SK-N-MC (cell line): ENCODE data around the gene STX2.
"Not testable (repeated sequence)": the region's sequence is repeated elsewhere in the genome, so short reads cannot be mapped to it uniquely, and the experiment has no call there.

Experiments used
- DNase-seq: peaks from one replicate; pipeline ENCODE4 v3.0.0-alpha.2; 2011; ENCODE audit warnings: low read depth, low spot score
- H3K27ac ChIP-seq: fragments of 200-600 bp; sonication (generic); 2 replicates; pipeline ENCODE4 v1.5.1; 2016; ENCODE audit warnings: mixed run types
- H3K36me3 ChIP-seq: fragments of 200-600 bp; sonication (generic); 2 replicates; pipeline ENCODE4 v1.6.1; 2017; ENCODE audit warnings: antibody characterized with exemption, low read length, mixed read lengths; ENCODE audit not compliant: insufficient read depth
- H3K4me3 ChIP-seq: fragments of 200-600 bp; sonication (generic); 2 replicates; pipeline ENCODE4 v1.5.1; 2016
- H3K9ac ChIP-seq: fragments of 200-600 bp; sonication (generic); 2 replicates; pipeline ENCODE4 v1.8.0; 2017; ENCODE audit warnings: mixed run types, mixed read lengths; ENCODE audit not compliant: insufficient read length
- H3K9me3 ChIP-seq: fragments of 200-600 bp; sonication (generic); 2 replicates; pipeline ENCODE4 v1.6.1; 2017; ENCODE audit warnings: low read depth, mild to moderate bottlenecking, antibody characterized with exemption, low read length, moderate library complexity, mixed read lengths
- EZH2 ChIP-seq: fragments of 200-600 bp; sonication (generic); IDR thresholded peaks from one replicate; pipeline ENCODE4 v1.6.1; 2017; ENCODE audit warnings: antibody characterized with exemption
- FOXP2 ChIP-seq: optimal IDR thresholded peaks from 2 replicates; pipeline ENCODE3; 2011; ENCODE audit warnings: mild to moderate bottlenecking, moderate library complexity; ENCODE audit not compliant: insufficient read depth; ENCODE audit errors: extremely low read length, control extremely low read depth
- POLR2AphosphoS5 ChIP-seq: IDR thresholded peaks from 2 replicates; pipeline ENCODE4 v1.6.1; 2012; ENCODE audit warnings: mild to moderate bottlenecking, low read depth, low read length, borderline replicate concordance

Gene STX2

GRCh38 chr12:130877333-130877732 is 38.3 kb upstream of the STX2 start:
- no peak overlapping the region for H3K4me3 ChIP-seq
- 0 out of 2 replicates have a peak overlapping the region, but pooled peaks have one; percentile 43 for H3K27ac ChIP-seq
- peaks cover 50% of the 10 kb centered on the region for H3K36me3 ChIP-seq
- H3K9ac ChIP-seq: no peak overlapping the region
- TF ChIP-seq POLR2AphosphoS5: peak; percentile 36; the same call in 1 of the 2 replicates
- TF ChIP-seq EZH2: no peak
- no peaks in the 10 kb centered on the region for H3K9me3 ChIP-seq
- DNase-seq: no peak

GRCh38 chr12:130876758-130877157 is 37.7 kb upstream of the STX2 start:
- TF ChIP-seq FOXP2: no peak
- TF ChIP-seq EZH2: no peak
- no peak for TF ChIP-seq POLR2AphosphoS5
- no peak for DNase-seq
- Histone ChIP-seq H3K27ac (no peak overlapping the region), H3K36me3 (peaks cover 50% of the 10 kb centered on the region), H3K4me3 (no peak overlapping the region), H3K9me3 (no peaks in the 10 kb centered on the region), H3K9ac (no peak overlapping the region)

- Histone ChIP-seq H3K9ac (no peak overlapping the region), H3K27ac (no peak overlapping the region), H3K4me3 (no peak overlapping the region), H3K36me3 (peaks cover 50% of the 10 kb centered on the region), H3K9me3 (no peaks in the 10 kb centered on the region)
- DNase-seq: no peak
- TF ChIP-seq EZH2: no peak
Measured at GRCh38 chr12:130876297-130876696, 37.2 kb upstream of the STX2 start.

- peaks cover 50% of the 10 kb centered on the region for H3K36me3 ChIP-seq
- not testable (repeated sequence) for H3K4me3 ChIP-seq, H3K27ac ChIP-seq, DNase-seq, H3K9me3 ChIP-seq, H3K9ac ChIP-seq
Measured at GRCh38 chr12:130875708-130876107, 36.7 kb upstream of the STX2 start.

GRCh38 chr12:130875193-130875592 is 36.1 kb upstream of the STX2 start:
- H3K9ac ChIP-seq: no peak overlapping the region
- H3K36me3 ChIP-seq: peaks cover 50% of the 10 kb centered on the region
- H3K9me3 ChIP-seq: no peaks in the 10 kb centered on the region
- TF ChIP-seq EZH2 (no peak), FOXP2 (no peak), POLR2AphosphoS5 (no peak; the same call in 1 of the 2 replicates)
- H3K27ac ChIP-seq: no peak overlapping the region
- DNase-seq: no peak
- H3K4me3 ChIP-seq: no peak overlapping the region

GRCh38 chr12:130874696-130875095 is 35.6 kb upstream of the STX2 start:
- H3K9me3 ChIP-seq: no peaks in the 10 kb centered on the region
- TF ChIP-seq POLR2AphosphoS5 (0 out of 2 replicates have a peak, but pooled peaks have one; percentile 11), EZH2 (no peak), FOXP2 (no peak)
- H3K4me3 ChIP-seq: peak overlapping the region; percentile 93; the same call in 1 of the 2 replicates
- no peak for DNase-seq
- H3K9ac ChIP-seq: peak overlapping the region; percentile 99
- no peak overlapping the region for H3K27ac ChIP-seq
- peaks cover 50% of the 10 kb centered on the region for H3K36me3 ChIP-seq

- TF ChIP-seq EZH2: no peak
- 0 out of 2 replicates have a peak, but pooled peaks have one; percentile 7 for TF ChIP-seq POLR2AphosphoS5
- TF ChIP-seq FOXP2: no peak
- peak overlapping the region; percentile 22; the same call in 1 of the 2 replicates for H3K27ac ChIP-seq
- no peak for DNase-seq
- no peaks in the 10 kb centered on the region for H3K9me3 ChIP-seq
- H3K36me3 ChIP-seq: peaks cover 50% of the 10 kb centered on the region
- peak overlapping the region; percentile 99 for H3K9ac ChIP-seq
- peak overlapping the region; percentile 93 for H3K4me3 ChIP-seq
Measured at GRCh38 chr12:130873825-130874224, 34.8 kb upstream of the STX2 start.

- H3K27ac ChIP-seq: peak overlapping the region; percentile 77
- TF ChIP-seq POLR2AphosphoS5 (0 out of 2 replicates have a peak, but pooled peaks have one; percentile 13), EZH2 (no peak)
Measured at GRCh38 chr12:130873106-130873795, 34.2 kb upstream of the STX2 start.

GRCh38 chr12:130872179-130873096 is 33.4 kb upstream of the STX2 start:
- H3K27ac ChIP-seq: peak overlapping the region; percentile 77
- peak overlapping the region; percentile 99 for H3K9ac ChIP-seq
- DNase-seq: no peak
- no peak for TF ChIP-seq FOXP2
- TF ChIP-seq POLR2AphosphoS5: no peak
- TF ChIP-seq EZH2: no peak
- peak overlapping the region; percentile 93 for H3K4me3 ChIP-seq
- H3K9me3 ChIP-seq: no peaks in the 10 kb centered on the region
- H3K36me3 ChIP-seq: peaks cover 50% of the 10 kb centered on the region

More at GRCh38 chr12:130873106-130873795, 34.2 kb upstream of the STX2 start:
- Histone ChIP-seq H3K4me3 (peak overlapping the region; percentile 93), H3K9me3 (no peaks in the 10 kb centered on the region), H3K9ac (peak overlapping the region; percentile 99), H3K36me3 (peaks cover 50% of the 10 kb centered on the region)
- DNase-seq: no peak
